HepG2 (cell line): ENCODE data around the gene CYP20A1. TPM values are rescaled to one million over a fixed set of nuclear protein-coding genes. Genes with fewer than 3 reads are reported as not detected.

Source experiments
- DNMT1 ChIP-seq: sonication (generic); formaldehyde crosslinking; IDR thresholded peaks from 2 replicates; pipeline ENCODE4 v1.5.1; 2020; ENCODE audit warnings: mild to moderate bottlenecking, missing genetic modification reagents
- GABPB1 ChIP-seq: IDR thresholded peaks from 2 replicates; pipeline ENCODE4 v1.6.1; 2016; ENCODE audit warnings: mild to moderate bottlenecking, missing genetic modification reagents, moderate library complexity, missing compliant biosample characterization
- MIER2 ChIP-seq: IDR thresholded peaks from 2 replicates; pipeline ENCODE4 v1.6.1; 2016; ENCODE audit warnings: missing biosample characterization, missing genetic modification reagents
- MTA3 ChIP-seq: sonication (generic); formaldehyde crosslinking; IDR thresholded peaks from 2 replicates; pipeline ENCODE4 v1.4.0; 2020; ENCODE audit warnings: missing genetic modification reagents
- NFE2L1 ChIP-seq: sonication (generic); formaldehyde crosslinking; IDR thresholded peaks from 2 replicates; pipeline ENCODE4 v1.4.0; 2020; ENCODE audit warnings: missing genetic modification reagents, mild to moderate bottlenecking, borderline replicate concordance
- RFX3 ChIP-seq: IDR thresholded peaks from 2 replicates; pipeline ENCODE4 v1.6.1; 2016; ENCODE audit warnings: missing biosample characterization, missing genetic modification reagents
- ZFP1 ChIP-seq: IDR thresholded peaks from 2 replicates; pipeline ENCODE4 v1.6.1; 2016
- ZIK1 ChIP-seq: sonication (generic); formaldehyde crosslinking; IDR thresholded peaks from 2 replicates; pipeline ENCODE4 v1.5.0; 2020; ENCODE audit warnings: mild to moderate bottlenecking, low read depth, missing genetic modification reagents, borderline replicate concordance
- ZNF430 ChIP-seq: sonication (generic); formaldehyde crosslinking; IDR thresholded peaks from 2 replicates; pipeline ENCODE4 v1.9.0; 2021; ENCODE audit warnings: mild to moderate bottlenecking, missing genetic modification reagents
- ZNF562 ChIP-seq: sonication (generic); formaldehyde crosslinking; IDR thresholded peaks from 2 replicates; pipeline ENCODE4 v1.8.0; 2022; ENCODE audit warnings: missing genetic modification reagents, borderline replicate concordance
- ZNF670 ChIP-seq: sonication (generic); formaldehyde crosslinking; IDR thresholded peaks from 2 replicates; pipeline ENCODE4 v1.8.0; 2022; ENCODE audit warnings: mild to moderate bottlenecking, missing genetic modification reagents, borderline replicate concordance
- ZNF747 ChIP-seq: sonication (generic); formaldehyde crosslinking; IDR thresholded peaks from 2 replicates; pipeline ENCODE4 v1.8.1; 2023; ENCODE audit warnings: missing genetic modification reagents, mild to moderate bottlenecking, borderline replicate concordance
- ZNF766 ChIP-seq: sonication (generic); formaldehyde crosslinking; IDR thresholded peaks from 2 replicates; pipeline ENCODE4 v1.5.0; 2020; ENCODE audit warnings: missing genetic modification reagents, borderline replicate concordance
- ZZZ3 ChIP-seq: sonication (generic); formaldehyde crosslinking; IDR thresholded peaks from 2 replicates; pipeline ENCODE4 v1.4.0; 2020; ENCODE audit warnings: missing genetic modification reagents, mild to moderate bottlenecking, borderline replicate concordance
- polyA plus RNA-seq, 8 experiments: library from polyadenylated mRNA; depleted of rRNA in 3 of 8; stranded (reverse) in 7 of 8; unstranded in 1 of 8; fragments of >200 nt; fragmentation: Illumina TruSeq in 4 of 8; extraction: Trizol in 4 of 8; gene quantifications; 2 replicates each; pipeline versions ENCODE4 v1.2.1 to v1.2.3, GENCODE V29; 2011 to 2016; ENCODE audit warnings: low read depth in 4 of 8, missing spikeins in 1 of 8, mixed read lengths in 1 of 8; ENCODE audit not compliant: insufficient read depth in 1 of 8
- total RNA-seq, 5 experiments: library from RNA; depleted of rRNA; stranded (reverse); fragments of >200 nt; fragmentation: Illumina TruSeq; extraction: Trizol; gene quantifications; 2 replicates each; pipeline ENCODE4 v1.2.3, GENCODE V29; 2016; ENCODE audit warnings: low read depth in 1 of 5
- TF ChIP-seq, protein P1 (sequence below), 2 experiments: fragments of 450-650 bp in 1 of 2; sonication (generic) in 1 of 2; formaldehyde crosslinking in 1 of 2; IDR thresholded peaks; 2 replicates each; pipeline versions ENCODE4 v1.6.1 to v1.8.0; 2016 to 2022; ENCODE audit warnings: antibody characterized with exemption in 1 of 2, mild to moderate bottlenecking in 1 of 2, missing genetic modification reagents in 1 of 2
- TF ChIP-seq, protein P2 (sequence below): sonication (generic); formaldehyde crosslinking; IDR thresholded peaks from 2 replicates; pipeline ENCODE4 v1.5.0; 2020; ENCODE audit warnings: missing genetic modification reagents, mild to moderate bottlenecking, borderline replicate concordance
- TF ChIP-seq, protein P3 (sequence below): IDR thresholded peaks from 2 replicates; pipeline ENCODE4 v1.6.1; 2016; ENCODE audit warnings: low read depth, borderline replicate concordance
- TF ChIP-seq, protein P4 (sequence below): sonication (generic); formaldehyde crosslinking; IDR thresholded peaks from 2 replicates; pipeline ENCODE4 v1.8.1; 2023; ENCODE audit warnings: missing genetic modification reagents, mild to moderate bottlenecking, borderline replicate concordance

CYP20A1 gene
- total and polyA plus RNA-seq, 2 of the 13 experiments (the other 11 are each of a cell fraction or from before 2014, with no cell fraction given), result 9.6 to 35.3 TPM

DNA sequence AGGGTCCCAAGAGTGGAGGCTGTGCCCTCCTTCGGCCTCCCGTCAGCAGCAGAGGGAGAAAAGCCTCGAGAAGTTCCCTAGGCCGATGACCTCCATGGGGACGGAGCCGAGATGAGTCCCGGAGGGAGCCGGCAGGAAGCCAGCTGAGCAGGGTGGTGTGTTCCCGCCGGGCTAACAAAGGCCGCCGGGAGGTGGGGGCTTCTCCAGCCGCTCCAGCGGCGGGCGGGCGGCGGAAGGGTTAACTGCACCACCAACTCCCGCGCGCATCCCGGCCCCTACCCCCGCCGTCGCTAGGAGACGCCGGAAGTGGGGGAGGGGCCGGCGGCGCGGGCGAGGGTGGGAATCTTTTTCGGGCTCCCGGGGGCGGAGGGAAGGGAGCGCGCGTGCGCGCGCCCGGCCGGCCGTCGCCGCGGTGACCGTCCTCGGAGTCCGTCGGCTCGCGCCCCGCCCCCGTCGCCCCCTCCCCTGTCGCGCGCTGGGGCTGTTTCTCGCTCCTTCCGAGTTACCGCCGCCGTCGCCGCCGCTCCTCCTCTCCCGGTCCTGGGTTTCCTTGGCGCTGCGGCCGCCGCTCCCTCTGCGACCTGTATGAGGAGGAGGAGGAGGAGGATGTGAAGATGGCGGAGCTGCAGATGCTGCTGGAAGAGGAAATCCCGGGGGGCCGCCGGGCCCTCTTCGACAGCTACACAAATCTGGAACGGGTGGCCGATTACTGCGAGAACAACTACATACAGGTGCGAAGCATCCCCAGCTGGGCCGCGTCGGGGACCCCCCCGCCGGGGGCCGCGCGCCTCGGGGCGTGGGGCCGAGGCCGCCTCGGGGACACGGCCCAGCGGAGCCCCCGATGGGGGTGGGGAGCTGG, 89.3 kb downstream of the CYP20A1 start, which contains the start of gene ABI2 (continued):
- TF ChIP-seq, protein P1, sequence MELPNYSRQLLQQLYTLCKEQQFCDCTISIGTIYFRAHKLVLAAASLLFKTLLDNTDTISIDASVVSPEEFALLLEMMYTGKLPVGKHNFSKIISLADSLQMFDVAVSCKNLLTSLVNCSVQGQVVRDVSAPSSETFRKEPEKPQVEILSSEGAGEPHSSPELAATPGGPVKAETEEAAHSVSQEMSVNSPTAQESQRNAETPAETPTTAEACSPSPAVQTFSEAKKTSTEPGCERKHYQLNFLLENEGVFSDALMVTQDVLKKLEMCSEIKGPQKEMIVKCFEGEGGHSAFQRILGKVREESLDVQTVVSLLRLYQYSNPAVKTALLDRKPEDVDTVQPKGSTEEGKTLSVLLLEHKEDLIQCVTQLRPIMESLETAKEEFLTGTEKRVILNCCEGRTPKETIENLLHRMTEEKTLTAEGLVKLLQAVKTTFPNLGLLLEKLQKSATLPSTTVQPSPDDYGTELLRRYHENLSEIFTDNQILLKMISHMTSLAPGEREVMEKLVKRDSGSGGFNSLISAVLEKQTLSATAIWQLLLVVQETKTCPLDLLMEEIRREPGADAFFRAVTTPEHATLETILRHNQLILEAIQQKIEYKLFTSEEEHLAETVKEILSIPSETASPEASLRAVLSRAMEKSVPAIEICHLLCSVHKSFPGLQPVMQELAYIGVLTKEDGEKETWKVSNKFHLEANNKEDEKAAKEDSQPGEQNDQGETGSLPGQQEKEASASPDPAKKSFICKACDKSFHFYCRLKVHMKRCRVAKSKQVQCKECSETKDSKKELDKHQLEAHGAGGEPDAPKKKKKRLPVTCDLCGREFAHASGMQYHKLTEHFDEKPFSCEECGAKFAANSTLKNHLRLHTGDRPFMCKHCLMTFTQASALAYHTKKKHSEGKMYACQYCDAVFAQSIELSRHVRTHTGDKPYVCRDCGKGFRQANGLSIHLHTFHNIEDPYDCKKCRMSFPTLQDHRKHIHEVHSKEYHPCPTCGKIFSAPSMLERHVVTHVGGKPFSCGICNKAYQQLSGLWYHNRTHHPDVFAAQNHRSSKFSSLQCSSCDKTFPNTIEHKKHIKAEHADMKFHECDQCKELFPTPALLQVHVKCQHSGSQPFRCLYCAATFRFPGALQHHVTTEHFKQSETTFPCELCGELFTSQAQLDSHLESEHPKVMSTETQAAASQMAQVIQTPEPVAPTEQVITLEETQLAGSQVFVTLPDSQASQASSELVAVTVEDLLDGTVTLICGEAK (IDR thresholded peaks at IDR 0.05), result no peak
- TF ChIP-seq, protein P1 (CRISPR knock-in tag; IDR thresholded peaks at IDR 0.05), result peak; percentile 16; the same call in 1 of the 2 replicates
- peak; percentile 81; the same call in 1 of the 2 replicates for TF ChIP-seq ZNF670
- 0 out of 2 replicates have a peak, but pooled peaks have one; percentile 51 for TF ChIP-seq NFE2L1 (CRISPR knock-in tag)
- TF ChIP-seq ZNF562 (CRISPR knock-in tag), result peak; percentile 44; the same call in 1 of the 2 replicates
- TF ChIP-seq RFX3, result peak; percentile 94
- TF ChIP-seq, protein P2, sequence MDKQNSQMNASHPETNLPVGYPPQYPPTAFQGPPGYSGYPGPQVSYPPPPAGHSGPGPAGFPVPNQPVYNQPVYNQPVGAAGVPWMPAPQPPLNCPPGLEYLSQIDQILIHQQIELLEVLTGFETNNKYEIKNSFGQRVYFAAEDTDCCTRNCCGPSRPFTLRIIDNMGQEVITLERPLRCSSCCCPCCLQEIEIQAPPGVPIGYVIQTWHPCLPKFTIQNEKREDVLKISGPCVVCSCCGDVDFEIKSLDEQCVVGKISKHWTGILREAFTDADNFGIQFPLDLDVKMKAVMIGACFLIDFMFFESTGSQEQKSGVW, result no peak
- TF ChIP-seq, protein P3, sequence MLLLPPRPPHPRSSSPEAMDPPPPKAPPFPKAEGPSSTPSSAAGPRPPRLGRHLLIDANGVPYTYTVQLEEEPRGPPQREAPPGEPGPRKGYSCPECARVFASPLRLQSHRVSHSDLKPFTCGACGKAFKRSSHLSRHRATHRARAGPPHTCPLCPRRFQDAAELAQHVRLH (CRISPR knock-in tag), result peak; percentile 83
- peak; percentile 61; the same call in 1 of the 2 replicates for TF ChIP-seq ZZZ3 (CRISPR knock-in tag)
- TF ChIP-seq ZNF430 (CRISPR knock-in tag), result peak; percentile 42; the same call in 1 of the 2 replicates
- TF ChIP-seq ZIK1, result no peak
- TF ChIP-seq, protein P4, sequence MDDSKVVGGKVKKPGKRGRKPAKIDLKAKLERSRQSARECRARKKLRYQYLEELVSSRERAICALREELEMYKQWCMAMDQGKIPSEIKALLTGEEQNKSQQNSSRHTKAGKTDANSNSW (CRISPR knock-in tag), result no peak
- peak; percentile 76 for TF ChIP-seq ZFP1
- TF ChIP-seq ZNF747 (CRISPR knock-in tag), result peak; percentile 87; the same call in 1 of the 2 replicates
- TF ChIP-seq GABPB1 (CRISPR knock-in tag), result peak; percentile 94
- TF ChIP-seq MTA3 (CRISPR knock-in tag), result no peak
- no peak for TF ChIP-seq ZNF766 (CRISPR knock-in tag)
- TF ChIP-seq DNMT1 (CRISPR knock-in tag), result no peak
- no peak; the same call in 1 of the 2 replicates for TF ChIP-seq MIER2 (CRISPR knock-in tag)
